Breast epithelium (tissue), 3 donors: ENCODE results near the gene CASKIN1.

ENCODE experiments used
- CTCF ChIP-seq, 3 donors: fragments of 450-650 bp; IDR thresholded peaks; one replicate each; pipeline ENCODE4 v1.5.1; 2016 to 2017; ENCODE audit warnings: antibody characterized with exemption in 3 of 3, mild to moderate bottlenecking in 3 of 3, moderate library complexity in 3 of 3
- POLR2A ChIP-seq: fragments of 450-650 bp; IDR thresholded peaks from one replicate; pipeline ENCODE4 v1.6.1; 2016; ENCODE audit warnings: antibody characterized with exemption, mild to moderate bottlenecking, moderate library complexity
- POLR2AphosphoS5 ChIP-seq, 3 donors: sonication (generic); formaldehyde crosslinking; IDR thresholded peaks; one replicate each; pipeline ENCODE4 v1.6.1; 2017; ENCODE audit warnings: antibody characterized with exemption in 3 of 3

- TF ChIP-seq POLR2AphosphoS5 (IDR thresholded peaks at IDR 0.05): no peak
- TF ChIP-seq CTCF (IDR thresholded peaks at IDR 0.05): no peak
- no peak for TF ChIP-seq POLR2A
These were observed 27.6 kb upstream of the CASKIN1 start for GRCh38 chr16:2223942-2224486.
